ENCODE data around the gene CARD14. TPM values are rescaled to one million over a fixed set of nuclear protein-coding genes. Genes with fewer than 3 reads are reported as not detected.

CARD14 gene
- total and polyA plus RNA-seq, 2 donors (not counting 1 experiment from before 2014, with no cell fraction given): not detected

DNA sequence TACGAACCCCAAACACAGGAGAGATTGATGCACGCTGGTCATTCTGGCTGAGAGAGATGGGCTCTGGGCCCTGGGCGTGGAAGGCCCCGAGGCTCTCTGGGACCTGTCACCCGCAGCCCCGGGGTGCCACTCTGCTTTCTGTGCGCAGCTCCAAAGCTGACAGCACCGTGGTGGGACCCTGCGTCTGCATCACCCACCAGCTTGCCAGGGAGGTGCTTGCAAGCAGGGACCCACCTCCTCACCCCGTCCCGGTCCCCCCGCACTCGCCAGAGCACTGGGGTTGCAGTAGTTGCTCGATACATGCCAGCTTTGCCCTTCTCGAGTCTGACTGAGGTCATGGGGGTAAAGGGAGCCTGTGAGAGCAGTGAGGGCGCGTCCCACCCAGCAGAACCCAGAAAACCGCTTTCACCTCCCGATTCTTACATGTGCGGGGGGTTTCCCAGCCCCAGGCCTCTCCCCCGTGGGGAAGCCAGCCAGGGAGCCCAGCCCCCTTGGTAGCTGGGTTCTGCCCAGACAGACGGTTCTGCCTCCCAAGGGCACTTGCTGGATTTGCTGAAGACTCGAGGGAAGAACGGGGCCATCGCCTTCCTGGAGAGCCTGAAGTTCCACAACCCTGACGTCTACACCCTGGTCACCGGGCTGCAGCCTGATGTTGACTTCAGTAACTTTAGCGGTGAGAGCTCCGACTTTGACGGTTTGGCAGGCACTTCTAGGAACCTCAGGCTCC is 12.5 kb downstream of the CARD14 start:
- H3K4me2 ChIP-seq (replicated peaks; ENCODE audit: low read depth, low read length, poor library complexity, severe bottlenecking): no peak overlapping the region
- no peaks in the 10 kb centered on the region for H3K4me1 ChIP-seq (ENCODE audit: control insufficient read depth in 2 of 2, insufficient read depth in 2 of 2, low read length in 2 of 2)
- ChIA-PET CTCF (no interaction called here), POLR2A (no interaction called here)
- intact Hi-C loops (cut with micrococcal nuclease): no loop called here
- no peak overlapping the region for H3K4me3 ChIP-seq (ENCODE audit: control extremely low read depth in 1 of 5, extremely low read depth in 1 of 5, insufficient read depth in 1 of 5, low read depth in 2 of 5, low read length in 4 of 5)
- ATAC-seq (ENCODE audit: low read depth) (no peak), DNase-seq (no peak)
- H3K27me3 ChIP-seq (replicated peaks in 1 of 4; ENCODE audit: control extremely low read depth in 1 of 4, control insufficient read depth in 3 of 4, insufficient read depth in 4 of 4, low read length in 3 of 4): peaks cover 0 to 2% (median 0%) of the 10 kb centered on the region in 4 experiments
- no peak overlapping the region for H2AFZ ChIP-seq (ENCODE audit: insufficient read depth, low read depth, low read length, poor library complexity, severe bottlenecking)
- H3K9me3 ChIP-seq (ENCODE audit: control extremely low read depth in 1 of 3, control insufficient read depth in 2 of 3, insufficient read depth in 1 of 3, low read length in 2 of 3): no peaks in the 10 kb centered on the region
- no peaks in the 10 kb centered on the region for H3K79me2 ChIP-seq (ENCODE audit: control insufficient read depth, insufficient read depth, low read length)
- no peak overlapping the region for H3K27ac ChIP-seq (ENCODE audit: low read length in 2 of 2)
- Mint-ChIP-seq H3K9me3 (ENCODE audit: insufficient read depth) (no peaks in the 10 kb centered on the region), H3K4me1 (no peaks in the 10 kb centered on the region), H3K27me3 (peaks cover 7% of the 10 kb centered on the region), H3K4me3 (no peak overlapping the region), H3K27ac (no peak overlapping the region)
- H3K9ac ChIP-seq (ENCODE audit: low read length): no peak overlapping the region
- 90% methylated on average over 30 of the region's 30 CpGs for WGBS (ENCODE audit: insufficient coverage)
- H3K36me3 ChIP-seq (replicated peaks in 1 of 2; ENCODE audit: control extremely low read depth in 1 of 2, control insufficient read depth in 1 of 2, extremely low read depth in 1 of 2, insufficient read depth in 2 of 2, low read length in 1 of 2): no peaks in the 10 kb centered on the region
- no peaks in the 10 kb centered on the region for H4K20me1 ChIP-seq (ENCODE audit: control insufficient read depth, insufficient read depth, low read length, poor library complexity, severe bottlenecking)
- TF ChIP-seq EZH2 (IDR thresholded peaks at IDR 0.05; ENCODE audit: borderline replicate concordance, insufficient read depth, low read depth, low read length, poor library complexity, severe bottlenecking) (no peak), CTCF (IDR thresholded peaks at IDR 0.05) (no peak)

DNA sequence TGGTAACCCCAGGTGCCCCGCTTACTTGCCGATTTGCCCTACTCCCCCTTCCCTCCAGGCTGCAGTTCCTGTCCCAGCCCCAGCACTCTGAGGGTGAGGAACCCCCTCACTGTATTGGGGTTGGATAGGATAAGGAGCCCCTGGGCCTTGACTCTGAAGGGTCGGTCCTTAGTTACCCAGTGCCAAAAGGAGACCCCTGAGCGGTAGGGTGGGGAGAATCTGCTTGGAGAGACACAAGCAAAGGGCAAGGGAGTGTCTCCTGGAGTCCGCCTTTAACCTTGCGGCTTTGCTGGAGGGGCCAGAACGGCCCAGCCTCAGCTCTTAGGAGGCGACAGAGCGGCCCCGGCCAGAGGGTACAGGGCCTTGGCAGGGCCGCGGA is 13.0 kb downstream of the CARD14 start:
- Histone ChIP-seq H3K27me3 (replicated peaks in 1 of 4; ENCODE audit: control extremely low read depth in 1 of 4, control insufficient read depth in 3 of 4, insufficient read depth in 4 of 4, low read length in 3 of 4) (peaks cover 0 to 2% (median 0%) of the 10 kb centered on the region in 4 experiments), H2AFZ (ENCODE audit: insufficient read depth, low read depth, low read length, poor library complexity, severe bottlenecking) (no peak overlapping the region), H3K79me2 (ENCODE audit: control insufficient read depth, insufficient read depth, low read length) (no peaks in the 10 kb centered on the region), H3K27ac (ENCODE audit: low read length in 2 of 2) (no peak overlapping the region), H3K9ac (ENCODE audit: low read length) (no peak overlapping the region), H3K9me3 (ENCODE audit: control extremely low read depth in 1 of 3, control insufficient read depth in 2 of 3, insufficient read depth in 1 of 3, low read length in 2 of 3) (no peaks in the 10 kb centered on the region), H3K36me3 (replicated peaks in 1 of 2; ENCODE audit: control extremely low read depth in 1 of 2, control insufficient read depth in 1 of 2, extremely low read depth in 1 of 2, insufficient read depth in 2 of 2, low read length in 1 of 2) (no peaks in the 10 kb centered on the region), H3K4me1 (ENCODE audit: control insufficient read depth in 2 of 2, insufficient read depth in 2 of 2, low read length in 2 of 2) (no peaks in the 10 kb centered on the region), H4K20me1 (ENCODE audit: control insufficient read depth, insufficient read depth, low read length, poor library complexity, severe bottlenecking) (no peaks in the 10 kb centered on the region), H3K4me2 (replicated peaks; ENCODE audit: low read depth, low read length, poor library complexity, severe bottlenecking) (no peak overlapping the region), H3K4me3 (ENCODE audit: control extremely low read depth in 1 of 5, extremely low read depth in 1 of 5, insufficient read depth in 1 of 5, low read depth in 2 of 5, low read length in 4 of 5) (no peak overlapping the region)
- H3K4me1 Mint-ChIP-seq: no peaks in the 10 kb centered on the region
- POLR2A ChIA-PET: no interaction called here
- peaks cover 7% of the 10 kb centered on the region for H3K27me3 Mint-ChIP-seq
- 93% methylated on average over 8 of the region's 12 CpGs for WGBS (ENCODE audit: insufficient coverage)
- H3K9me3 Mint-ChIP-seq (ENCODE audit: insufficient read depth): no peaks in the 10 kb centered on the region
- intact Hi-C loops (cut with micrococcal nuclease): no loop called here
- CTCF ChIA-PET: no interaction called here
- DNase-seq: no peak
- no peak for ATAC-seq (ENCODE audit: low read depth)
- H3K27ac Mint-ChIP-seq: no peak overlapping the region
- H3K4me3 Mint-ChIP-seq: no peak overlapping the region
- no peak for TF ChIP-seq EZH2 (IDR thresholded peaks at IDR 0.05; ENCODE audit: borderline replicate concordance, insufficient read depth, low read depth, low read length, poor library complexity, severe bottlenecking)
- no peak for TF ChIP-seq CTCF (IDR thresholded peaks at IDR 0.05)

All from B cell (primary cell).